Measurements from ENCODE around the gene ZNF467.
A peak's percentile ranks its signal among the peaks of the same experiment; 100 is the strongest.

The ZNF467 gene

GRCh38 chr7:149731207-149731955 is 42.0 kb downstream of the ZNF467 start:
- Histone ChIP-seq H3K4me3 (ENCODE audit: low read depth, low read length) (no peak overlapping the region), H3K4me1 (peaks cover 4% of the 10 kb centered on the region), H3K36me3 (peaks cover 11% of the 10 kb centered on the region), H3K9me3 (no peaks in the 10 kb centered on the region), H3K27me3 (peaks cover 7% of the 10 kb centered on the region)
- DNase-seq: no peak
- no peak for TF ChIP-seq CTCF (IDR thresholded peaks at IDR 0.05; ENCODE audit: low read depth, low read length)

GRCh38 chr7:149729983-149730801 is 43.2 kb downstream of the ZNF467 start:
- H3K9me3 ChIP-seq: no peaks in the 10 kb centered on the region
- peak; percentile 75 for DNase-seq
- H3K4me3 ChIP-seq (ENCODE audit: low read depth, low read length): no peak overlapping the region
- no peaks in the 10 kb centered on the region for H3K27me3 ChIP-seq
- H3K36me3 ChIP-seq: peaks cover 17% of the 10 kb centered on the region
- no peaks in the 10 kb centered on the region for H3K4me1 ChIP-seq
- peak; percentile 58 for TF ChIP-seq CTCF (IDR thresholded peaks at IDR 0.05; ENCODE audit: low read depth, low read length)

DNA sequence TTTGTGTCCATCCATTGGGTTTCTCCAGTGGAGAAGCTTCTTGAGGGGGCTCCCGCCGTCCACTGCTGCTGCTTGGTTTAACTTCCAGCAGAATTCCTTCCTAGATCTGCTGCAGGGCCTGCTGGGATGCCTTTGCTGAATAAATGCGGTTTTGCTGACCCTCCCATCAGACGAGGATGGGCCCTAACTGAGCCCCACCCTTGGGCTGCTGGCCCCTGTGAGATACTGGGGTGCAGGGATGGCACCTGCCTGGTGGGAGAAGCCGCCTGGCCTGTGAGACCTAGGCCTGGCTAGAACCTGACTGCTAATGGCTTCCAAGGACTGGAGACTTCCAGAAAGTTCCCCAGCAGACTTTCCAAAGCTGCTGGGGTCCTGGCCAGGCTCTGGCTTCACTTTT is 43.8 kb downstream of the ZNF467 start:
- Histone ChIP-seq H3K27me3 (no peaks in the 10 kb centered on the region), H3K36me3 (peaks cover 19% of the 10 kb centered on the region), H3K4me3 (ENCODE audit: low read depth, low read length) (no peak overlapping the region), H3K4me1 (no peaks in the 10 kb centered on the region), H3K9me3 (no peaks in the 10 kb centered on the region)
- no peak for TF ChIP-seq CTCF (IDR thresholded peaks at IDR 0.05; ENCODE audit: low read depth, low read length)
- DNase-seq: no peak

GRCh38 chr7:149728491-149729375 is 44.7 kb downstream of the ZNF467 start:
- H3K27me3 ChIP-seq: no peaks in the 10 kb centered on the region
- peaks cover 22% of the 10 kb centered on the region for H3K36me3 ChIP-seq
- no peaks in the 10 kb centered on the region for H3K4me1 ChIP-seq
- H3K9me3 ChIP-seq: no peaks in the 10 kb centered on the region
- TF ChIP-seq CTCF (IDR thresholded peaks at IDR 0.05; ENCODE audit: low read depth, low read length): no peak
- no peak overlapping the region for H3K4me3 ChIP-seq (ENCODE audit: low read depth, low read length)
- no peak for DNase-seq

DNA sequence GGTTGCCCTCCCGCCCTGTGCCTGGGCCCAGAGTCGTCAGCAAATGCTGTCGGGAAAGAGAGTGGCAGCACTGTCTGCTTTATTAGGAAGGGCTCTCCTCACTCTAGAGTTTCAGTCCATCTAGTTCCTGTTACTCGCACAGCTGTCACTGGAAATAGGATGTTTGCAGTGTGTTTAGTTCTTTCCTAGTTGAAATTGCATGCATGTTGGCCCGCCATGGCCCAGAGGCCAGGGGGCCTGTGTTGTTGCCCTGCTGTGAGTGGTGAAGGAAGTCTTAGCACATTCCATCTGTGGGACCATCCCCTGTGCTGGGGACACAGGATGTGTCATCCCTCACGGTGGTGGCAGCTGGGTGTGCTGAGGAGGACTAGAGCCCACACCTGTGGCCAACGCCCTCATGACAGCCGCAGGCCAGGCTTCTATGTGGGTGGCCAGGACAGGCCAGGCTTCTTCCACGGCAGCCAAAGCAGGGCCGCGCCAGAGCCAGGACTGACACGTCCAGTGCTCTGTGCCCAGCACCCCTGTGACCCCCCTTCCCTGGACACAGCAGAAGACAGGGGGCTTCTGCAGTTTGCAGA is 45.4 kb downstream of the ZNF467 start:
- DNase-seq: no peak
- Histone ChIP-seq H3K9me3 (no peaks in the 10 kb centered on the region), H3K4me3 (ENCODE audit: low read depth, low read length) (no peak overlapping the region), H3K4me1 (no peaks in the 10 kb centered on the region), H3K36me3 (peaks cover 27% of the 10 kb centered on the region), H3K27me3 (no peaks in the 10 kb centered on the region)
- TF ChIP-seq CTCF (IDR thresholded peaks at IDR 0.05; ENCODE audit: low read depth, low read length): no peak

Measured in BE2C (cell line).